ENCODE results near the gene CBX2.
A peak's percentile ranks its signal among the peaks of the same experiment; 100 is the strongest.

The CBX2 gene

GRCh38 chr17:79814127-79814973, 36.4 kb downstream of the CBX2 start:
- no peak for DNase-seq

GRCh38 chr17:79814974-79815835, 37.3 kb downstream of the CBX2 start:
- no peak for DNase-seq

GRCh38 chr17:79815836-79816461, 38.0 kb downstream of the CBX2 start:
- DNase-seq = no peak

GRCh38 chr17:79818026-79818758, 40.2 kb downstream of the CBX2 start:
- DNase-seq = no peak

- DNase-seq = no peak
Measured at GRCh38 chr17:79819085-79819484, 41.1 kb downstream of the CBX2 start.

GRCh38 chr17:79819534-79820276, 41.8 kb downstream of the CBX2 start:
- DNase-seq = no peak

GRCh38 chr17:79820959-79821330, 43.0 kb downstream of the CBX2 start:
- no peak for DNase-seq

GRCh38 chr17:79821331-79822095, 43.6 kb downstream of the CBX2 start:
- no peak for DNase-seq

- no peak for DNase-seq
Measured at GRCh38 chr17:79822583-79823124, 44.7 kb downstream of the CBX2 start.

GRCh38 chr17:79824234-79824633, 46.3 kb downstream of the CBX2 start:
- no peak for DNase-seq

- DNase-seq = no peak
Measured at GRCh38 chr17:79824893-79825579, 47.1 kb downstream of the CBX2 start.

GRCh38 chr17:79825580-79825921, 47.6 kb downstream of the CBX2 start:
- no peak for DNase-seq

- no peak for DNase-seq
Measured at GRCh38 chr17:79826204-79826680, 48.3 kb downstream of the CBX2 start.

GRCh38 chr17:79826841-79827578, 49.1 kb downstream of the CBX2 start:
- DNase-seq = no peak

- peak in 1 of 2 experiments; percentile 14 for DNase-seq
Measured at GRCh38 chr17:79829004-79829403, 51.1 kb downstream of the CBX2 start.

GRCh38 chr17:79829457-79829856, 51.5 kb downstream of the CBX2 start:
- no peak for DNase-seq

GRCh38 chr17:79830303-79830702, 52.4 kb downstream of the CBX2 start:
- DNase-seq = no peak

GRCh38 chr17:79830763-79831264, 52.9 kb downstream of the CBX2 start:
- DNase-seq = no peak
